Activated CD4-positive, alpha-beta T cell treated with anti-CD3 and anti-CD28 coated beads for 1 hour (primary cell): Measurements from ENCODE around the gene KCTD18.

ENCODE experiments used
- DNase-seq: peaks from one replicate; pipeline ENCODE4 v3.0.0-alpha.2; 2020

KCTD18 gene

GRCh38 chr2:200509612-200510433, at the start of gene KCTD18:
TSS of gene KCTD18 (minus strand) at chr2:200510068. CDS start at chr2:200507016, 3,052 bp downstream.
- DNase-seq, result peak; percentile 83

GRCh38 chr2:200540793-200541192, 30.9 kb upstream of the KCTD18 start:
- no peak for DNase-seq

- DNase-seq, result no peak
Observed at GRCh38 chr2:200538139-200538538, 28.3 kb upstream of the KCTD18 start.

GRCh38 chr2:200534572-200534971, 24.7 kb upstream of the KCTD18 start:
- DNase-seq, result no peak

- no peak for DNase-seq
Observed at GRCh38 chr2:200533754-200534153, 23.9 kb upstream of the KCTD18 start.

GRCh38 chr2:200528228-200528627, 18.4 kb upstream of the KCTD18 start:
- DNase-seq, result no peak

- peak; percentile 93 for DNase-seq
Observed at GRCh38 chr2:200525882-200526651, 16.2 kb upstream of the KCTD18 start, which contains the start of gene SGO2. TSS of gene SGO2 (plus strand) at chr2:200526207. CDS start at chr2:200532976, 6,769 bp downstream.

GRCh38 chr2:200525551-200525881, 15.6 kb upstream of the KCTD18 start:
- DNase-seq, result no peak

GRCh38 chr2:200525066-200525465, 15.2 kb upstream of the KCTD18 start:
- DNase-seq, result no peak

GRCh38 chr2:200523604-200524003, 13.7 kb upstream of the KCTD18 start:
- DNase-seq, result no peak

- DNase-seq, result no peak
Observed at GRCh38 chr2:200523158-200523557, 13.3 kb upstream of the KCTD18 start.

- no peak for DNase-seq
Observed at GRCh38 chr2:200515155-200515554, 5.3 kb upstream of the KCTD18 start.

GRCh38 chr2:200509235-200509611, 645 bp downstream of the KCTD18 start:
- no peak for DNase-seq

GRCh38 chr2:200507179-200507578, 2.7 kb downstream of the KCTD18 start:
- no peak for DNase-seq

GRCh38 chr2:200506679-200507078, 3.2 kb downstream of the KCTD18 start:
- no peak for DNase-seq

- DNase-seq, result no peak
Observed at GRCh38 chr2:200502196-200502595, 7.7 kb downstream of the KCTD18 start.

- DNase-seq, result no peak
Observed at GRCh38 chr2:200498402-200499162, 11.3 kb downstream of the KCTD18 start.

- no peak for DNase-seq
Observed at GRCh38 chr2:200496696-200497095, 13.2 kb downstream of the KCTD18 start.

GRCh38 chr2:200494048-200494447, 15.8 kb downstream of the KCTD18 start:
- no peak for DNase-seq

- no peak for DNase-seq
Observed at GRCh38 chr2:200492656-200493055, 17.2 kb downstream of the KCTD18 start.

GRCh38 chr2:200490001-200490400, 19.9 kb downstream of the KCTD18 start:
- no peak for DNase-seq

GRCh38 chr2:200488169-200488568, 21.7 kb downstream of the KCTD18 start:
- no peak for DNase-seq

GRCh38 chr2:200486529-200486928, 23.3 kb downstream of the KCTD18 start:
- no peak for DNase-seq
